NT2/D1 (cell line): ENCODE data around the gene MTURN.

Experiments
- DNase-seq: peaks from one replicate; pipeline ENCODE4 v3.0.0-alpha.2; 2011; ENCODE audit warnings: low read depth, low spot score
- H3K27me3 ChIP-seq: 2 replicates; pipeline ENCODE4 v1.6.0; 2011; ENCODE audit warnings: mild to moderate bottlenecking; ENCODE audit not compliant: insufficient read length, insufficient read depth
- H3K36me3 ChIP-seq: 2 replicates; pipeline ENCODE4 v1.6.1; 2011; ENCODE audit warnings: mild to moderate bottlenecking, low read length, mixed read lengths; ENCODE audit not compliant: insufficient read depth, insufficient read length
- H3K4me1 ChIP-seq: 2 replicates; pipeline ENCODE4 v1.5.1; 2011; ENCODE audit not compliant: insufficient read depth, insufficient read length
- H3K4me3 ChIP-seq: 2 replicates; pipeline ENCODE4 v1.5.1; 2011; ENCODE audit warnings: low read depth; ENCODE audit not compliant: insufficient read length
- H3K9ac ChIP-seq: 2 replicates; pipeline ENCODE4 v1.6.0; 2011; ENCODE audit warnings: low read depth; ENCODE audit not compliant: insufficient read length
- H3K9me3 ChIP-seq: 2 replicates; pipeline ENCODE4 v1.5.1; 2011; ENCODE audit warnings: mild to moderate bottlenecking, low read length; ENCODE audit not compliant: insufficient read depth
- SUZ12 ChIP-seq: IDR thresholded peaks from 2 replicates; pipeline ENCODE4 v1.6.1; 2011; ENCODE audit not compliant: insufficient read length, insufficient read depth; ENCODE audit errors: extremely low read depth
- YY1 ChIP-seq: IDR thresholded peaks from 2 replicates; pipeline ENCODE4 v1.6.1; 2011; ENCODE audit not compliant: insufficient read length, insufficient read depth
- ZNF274 ChIP-seq: IDR thresholded peaks from 2 replicates; pipeline ENCODE4 v1.6.1; 2011; ENCODE audit warnings: mild to moderate bottlenecking, low read depth, low read length

Gene MTURN

DNA sequence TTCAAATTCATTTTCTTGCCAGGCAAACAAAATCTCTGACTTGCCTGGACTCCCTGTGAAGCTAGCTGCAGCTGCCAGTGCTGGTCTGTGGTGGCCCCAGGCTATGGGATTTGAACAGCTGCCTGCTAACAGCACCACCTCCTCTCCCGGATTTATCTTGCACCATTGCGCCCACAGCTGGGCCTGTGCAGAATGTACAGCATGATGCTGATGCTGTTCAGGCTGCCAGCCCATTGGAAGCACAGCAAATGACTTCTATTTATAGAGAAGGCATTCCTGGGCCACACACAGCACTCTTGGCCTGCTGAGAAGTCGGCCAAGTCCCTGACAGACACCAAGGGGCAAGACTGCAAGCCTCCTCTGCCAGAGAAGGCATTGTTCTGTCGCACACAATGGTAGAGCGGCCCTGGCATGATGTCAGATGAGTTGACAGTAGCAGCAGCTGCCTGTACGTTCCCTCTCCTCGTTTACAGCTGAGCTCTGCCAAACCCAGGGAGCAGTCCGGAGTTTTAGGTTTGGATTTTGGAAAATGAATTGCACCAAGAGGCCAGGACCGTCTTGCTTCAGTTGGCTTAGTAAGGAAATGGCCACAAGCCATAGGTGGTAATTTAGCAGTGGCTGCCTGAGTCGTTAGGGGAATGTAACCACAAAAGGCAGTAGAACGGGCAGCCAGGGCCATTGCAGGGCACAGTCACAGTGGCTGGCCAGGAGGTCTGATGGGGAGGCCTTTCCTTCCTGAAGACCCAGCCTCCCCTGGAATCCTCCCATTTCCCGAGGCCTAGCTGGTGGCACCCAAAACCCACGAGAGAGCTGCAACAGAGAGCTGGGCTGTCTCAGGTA is 38.5 kb downstream of the MTURN start:
- no peaks in the 10 kb centered on the region for H3K36me3 ChIP-seq
- no peak overlapping the region for H3K9ac ChIP-seq
- H3K9me3 ChIP-seq, result no peaks in the 10 kb centered on the region
- no peak overlapping the region for H3K4me3 ChIP-seq
- peaks cover 19% of the 10 kb centered on the region for H3K4me1 ChIP-seq
- no peak for DNase-seq
- TF ChIP-seq YY1 (no peak), ZNF274 (no peak), SUZ12 (no peak)
- H3K27me3 ChIP-seq, result no peaks in the 10 kb centered on the region

DNA sequence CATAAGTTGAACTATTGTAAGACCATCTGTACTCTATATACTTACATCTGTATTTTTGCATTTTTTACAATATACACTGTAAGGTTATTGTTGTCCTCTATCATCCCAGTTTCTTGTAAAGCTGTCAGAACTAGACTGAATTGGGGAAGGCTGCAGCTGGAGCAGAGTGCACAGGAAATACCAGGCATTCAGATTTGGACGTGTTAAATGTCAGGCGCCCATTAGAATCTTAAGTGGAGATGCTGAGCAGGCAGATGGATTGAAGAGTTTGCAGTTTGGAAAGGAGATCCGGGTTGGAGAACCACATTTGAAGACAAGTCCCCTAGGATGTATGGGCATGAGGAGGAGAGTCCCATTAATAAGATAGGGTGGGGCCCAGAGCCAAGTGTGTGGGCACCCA is 40.4 kb downstream of the MTURN start:
- H3K4me3 ChIP-seq, result no peak overlapping the region
- H3K36me3 ChIP-seq, result no peaks in the 10 kb centered on the region
- no peaks in the 10 kb centered on the region for H3K9me3 ChIP-seq
- TF ChIP-seq YY1 (no peak), ZNF274 (no peak), SUZ12 (no peak)
- H3K4me1 ChIP-seq, result peaks cover 11% of the 10 kb centered on the region
- H3K9ac ChIP-seq, result no peak overlapping the region
- H3K27me3 ChIP-seq, result no peaks in the 10 kb centered on the region
- DNase-seq, result no peak

DNA sequence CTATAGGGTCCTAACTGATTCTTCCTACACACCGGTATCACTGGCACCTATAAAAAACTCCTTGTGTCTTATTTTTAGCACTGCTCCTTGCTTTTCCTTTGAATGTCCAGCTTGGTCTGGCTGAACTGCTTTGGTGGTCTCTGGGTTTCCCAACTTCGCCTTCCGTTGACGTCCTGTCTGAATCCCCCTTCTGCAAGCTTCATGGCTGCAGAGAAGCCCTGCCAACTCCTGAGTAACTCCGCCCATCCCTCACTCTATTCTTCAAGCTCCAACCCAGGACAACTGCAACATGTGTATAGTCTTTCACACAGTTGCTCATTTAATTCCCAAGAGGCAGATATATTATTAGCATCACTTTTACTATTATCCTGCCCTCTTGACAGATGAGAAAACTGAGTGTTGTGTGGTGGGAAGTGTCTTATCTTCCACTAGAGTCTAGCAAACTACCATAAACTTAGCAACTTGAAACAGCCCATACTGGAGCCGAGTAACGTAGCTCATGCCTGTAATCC is 40.9 kb downstream of the MTURN start:
- Histone ChIP-seq H3K9me3 (no peaks in the 10 kb centered on the region), H3K4me3 (no peak overlapping the region), H3K4me1 (peaks cover 11% of the 10 kb centered on the region), H3K27me3 (no peaks in the 10 kb centered on the region), H3K36me3 (no peaks in the 10 kb centered on the region), H3K9ac (no peak overlapping the region)
- DNase-seq, result no peak
- TF ChIP-seq SUZ12 (no peak), YY1 (no peak), ZNF274 (no peak)

DNA sequence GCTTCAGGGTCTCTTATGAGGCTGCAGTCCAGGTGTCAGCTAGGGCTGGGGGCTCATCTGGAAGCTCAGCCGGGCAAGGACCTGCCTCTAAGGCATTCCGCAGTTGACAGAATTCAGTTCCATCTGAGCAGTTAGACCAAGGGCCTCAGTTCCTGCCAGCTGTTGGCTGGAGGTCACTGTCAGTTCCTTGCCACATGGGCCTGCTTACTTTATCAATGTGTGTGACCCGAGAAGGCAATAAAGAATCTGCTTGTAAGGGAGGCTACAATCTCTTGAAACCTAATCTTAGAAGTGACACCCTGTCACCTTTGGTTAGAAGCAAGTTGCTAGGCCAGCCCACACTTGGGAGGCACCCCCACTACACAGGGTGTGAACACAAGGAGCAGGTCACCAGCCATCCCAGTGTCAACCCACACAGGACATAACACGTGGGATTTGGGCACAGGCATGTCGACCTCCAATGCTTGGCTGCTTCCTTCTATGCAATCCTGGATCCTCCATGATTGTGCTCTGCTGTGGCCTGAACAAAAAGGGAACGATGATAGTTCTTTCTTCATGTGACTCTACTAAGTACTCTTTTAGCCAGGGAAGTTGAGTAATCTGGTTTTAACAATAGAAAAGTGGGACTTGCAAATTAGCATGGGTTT is 41.8 kb downstream of the MTURN start:
- H3K4me1 ChIP-seq, result peaks cover 11% of the 10 kb centered on the region

DNA sequence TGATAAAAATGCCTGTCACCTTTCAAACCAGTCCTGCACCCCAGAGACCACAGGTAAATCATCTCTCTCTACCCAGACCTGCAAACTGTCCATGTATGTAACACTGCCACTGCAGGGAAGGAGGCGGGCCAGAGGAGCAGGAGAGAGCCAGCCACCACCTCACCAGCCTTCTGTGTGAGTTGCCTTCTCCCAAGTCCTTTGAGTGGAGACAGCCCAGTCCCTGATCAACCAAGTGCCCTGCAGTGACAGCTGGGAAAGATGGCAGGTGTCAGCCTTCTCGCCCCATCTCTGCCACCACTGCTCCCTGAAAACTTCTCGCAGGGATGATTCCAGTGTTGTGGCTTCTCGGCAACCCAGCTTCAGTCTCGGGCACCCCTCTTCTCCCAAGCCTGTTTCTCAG is 42.4 kb downstream of the MTURN start:
- peaks cover 11% of the 10 kb centered on the region for H3K4me1 ChIP-seq
- H3K27me3 ChIP-seq, result no peaks in the 10 kb centered on the region
- no peak overlapping the region for H3K9ac ChIP-seq
- TF ChIP-seq ZNF274 (no peak), SUZ12 (no peak), YY1 (no peak)
- no peaks in the 10 kb centered on the region for H3K36me3 ChIP-seq
- H3K9me3 ChIP-seq, result no peaks in the 10 kb centered on the region
- no peak for DNase-seq
- H3K4me3 ChIP-seq, result no peak overlapping the region

More for the DNA sequence above, 41.8 kb downstream of the MTURN start:
- no peaks in the 10 kb centered on the region for H3K27me3 ChIP-seq
- H3K9ac ChIP-seq, result no peak overlapping the region
- H3K36me3 ChIP-seq, result no peaks in the 10 kb centered on the region
- no peaks in the 10 kb centered on the region for H3K9me3 ChIP-seq
- no peak overlapping the region for H3K4me3 ChIP-seq
- TF ChIP-seq SUZ12 (no peak), YY1 (no peak), ZNF274 (no peak)
- no peak for DNase-seq

DNA sequence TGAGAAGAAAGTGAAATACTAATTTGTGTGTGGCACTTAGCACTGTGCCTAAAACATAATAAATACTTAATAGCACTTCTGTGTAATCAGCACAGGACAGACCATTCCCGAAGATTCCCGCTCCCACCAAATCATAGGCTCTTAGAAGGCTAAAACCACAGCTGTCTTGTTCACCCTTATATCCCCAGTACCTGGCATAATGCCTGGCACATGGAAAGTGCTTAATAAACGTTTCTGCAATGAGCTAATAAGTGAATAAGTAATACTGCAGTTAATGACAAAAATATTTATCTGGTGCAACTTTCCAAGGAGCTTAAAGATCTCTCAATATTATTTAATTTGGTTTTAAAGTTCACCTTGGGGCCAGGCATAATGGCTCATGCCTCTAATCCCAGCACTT is 43.2 kb downstream of the MTURN start:
- Histone ChIP-seq H3K9me3 (no peaks in the 10 kb centered on the region), H3K36me3 (no peaks in the 10 kb centered on the region), H3K4me1 (peaks cover 11% of the 10 kb centered on the region), H3K27me3 (no peaks in the 10 kb centered on the region), H3K9ac (no peak overlapping the region), H3K4me3 (no peak overlapping the region)
- TF ChIP-seq YY1 (no peak), ZNF274 (no peak), SUZ12 (no peak)
- no peak for DNase-seq

DNA sequence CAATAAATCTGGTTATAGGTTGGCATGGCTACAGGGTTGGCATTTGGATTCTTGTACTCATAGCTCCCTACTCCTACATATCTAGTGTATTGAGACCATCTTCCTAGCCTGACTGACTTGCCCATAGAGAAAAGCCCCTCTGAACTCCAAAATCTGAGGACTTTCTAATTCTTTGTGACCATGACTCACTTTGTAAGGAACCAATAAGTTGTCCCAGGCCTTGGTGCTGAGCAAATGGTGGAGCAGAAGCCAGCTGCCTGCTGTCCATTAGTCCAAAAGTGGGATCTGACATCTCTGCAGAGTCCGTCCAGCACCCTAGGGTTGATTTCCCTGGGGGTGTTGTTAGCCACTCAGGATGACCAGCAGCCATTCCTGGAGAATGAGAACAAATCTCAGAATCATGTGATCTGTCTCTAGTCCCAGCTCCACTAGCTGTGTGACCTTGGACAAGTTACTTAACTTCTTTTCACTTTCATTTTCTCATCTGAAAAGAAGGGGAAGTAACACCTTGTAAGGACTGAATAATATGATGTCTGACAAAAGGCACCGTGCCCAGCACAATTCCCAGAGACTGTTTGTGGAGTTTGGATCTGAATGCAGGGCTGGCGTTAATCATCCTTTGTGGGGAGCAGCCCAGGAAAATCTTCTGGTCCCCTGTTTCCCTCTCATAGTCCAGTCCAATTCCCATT is 44.1 kb downstream of the MTURN start:
- Histone ChIP-seq H3K36me3 (no peaks in the 10 kb centered on the region), H3K9ac (no peak overlapping the region), H3K27me3 (no peaks in the 10 kb centered on the region), H3K4me3 (no peak overlapping the region), H3K9me3 (peaks cover 8% of the 10 kb centered on the region; the same call in 1 of the 2 replicates), H3K4me1 (peaks cover 6% of the 10 kb centered on the region)
- TF ChIP-seq YY1 (no peak), SUZ12 (no peak)
- no peak for DNase-seq
